Testis (tissue), 3 donors: ENCODE results near the gene IL6. TPM values are rescaled to one million over a fixed set of nuclear protein-coding genes. Genes with fewer than 3 reads are reported as not detected.
A peak's percentile ranks its signal among the peaks of the same experiment; 100 is the strongest.

Experiments used
- DNase-seq: peaks from one replicate; pipeline ENCODE4 v3.0.0-alpha.2; 2019
- H3K27ac ChIP-seq, 2 donors: fragments of 200-600 bp; sonication (generic); one replicate each; pipeline ENCODE4 v1.5.1; 2019
- H3K27me3 ChIP-seq: fragments of 200-600 bp; sonication (generic); one replicate; pipeline ENCODE4 v1.5.1; 2019
- H3K36me3 ChIP-seq: fragments of 200-600 bp; sonication (generic); one replicate; pipeline ENCODE4 v1.5.1; 2017; ENCODE audit warnings: low read depth; ENCODE audit errors: missing control alignments
- H3K4me1 ChIP-seq: fragments of 200-600 bp; sonication (generic); one replicate; pipeline ENCODE4 v1.5.1; 2019
- H3K4me3 ChIP-seq, 2 donors: fragments of 200-600 bp; sonication (generic); one replicate each; pipeline ENCODE4 v1.5.1; 2017 to 2019
- H3K9me3 ChIP-seq: fragments of 200-600 bp; sonication (generic); one replicate; pipeline ENCODE4 v1.5.1; 2017
- POLR2A ChIP-seq: fragments of 450-650 bp; IDR thresholded peaks from one replicate; pipeline ENCODE4 v1.6.1; 2017; ENCODE audit warnings: antibody characterized with exemption, mild to moderate bottlenecking, moderate library complexity
- WGBS, 2 donors: methylation state at CpG; one replicate each; pipeline ENCODE4 v1.1.5; 2018; 5-methylcytosine and 5-hydroxymethylcytosine counted together
- intact Hi-C: fragments of 100-400 bp; cut with DNase I; formaldehyde crosslinking; loops from one replicate; pipeline ENCODE4 v1.15.1; 2023; ENCODE audit warnings: low total_unique reads
- polyA plus RNA-seq: library from polyadenylated mRNA; stranded (reverse); fragments of 350-450 nt; fragmentation: Illumina TruSeq; extraction: RNeasy Lipid Tissue Mini Kit (QIAGEN cat#74804); gene quantifications from one replicate; pipeline ENCODE4 v1.2.3, GENCODE V29; 2014; ENCODE audit warnings: low read depth, low replicate concordance; ENCODE audit not compliant: insufficient read depth
- total RNA-seq, 2 donors: library from RNA; depleted of rRNA; stranded (reverse); fragments of >200 nt; gene quantifications; one replicate each; pipeline ENCODE4 v1.2.3, GENCODE V29; 2016
- TF ChIP-seq, protein P1 (sequence below), 3 experiments: fragments of 450-650 bp in 2 of 3; fragments of 200-600 bp in 1 of 3; sonication (generic) in 1 of 3; IDR thresholded peaks; one replicate each; pipeline ENCODE4 v1.5.1; 2016 to 2019; ENCODE audit warnings: antibody characterized with exemption in 3 of 3, mild to moderate bottlenecking in 2 of 3, moderate library complexity in 1 of 3

IL6 gene
- total and polyA plus RNA-seq, 3 donors from 2014 or later, result 0.47 TPM; not detected in 2

DNA sequence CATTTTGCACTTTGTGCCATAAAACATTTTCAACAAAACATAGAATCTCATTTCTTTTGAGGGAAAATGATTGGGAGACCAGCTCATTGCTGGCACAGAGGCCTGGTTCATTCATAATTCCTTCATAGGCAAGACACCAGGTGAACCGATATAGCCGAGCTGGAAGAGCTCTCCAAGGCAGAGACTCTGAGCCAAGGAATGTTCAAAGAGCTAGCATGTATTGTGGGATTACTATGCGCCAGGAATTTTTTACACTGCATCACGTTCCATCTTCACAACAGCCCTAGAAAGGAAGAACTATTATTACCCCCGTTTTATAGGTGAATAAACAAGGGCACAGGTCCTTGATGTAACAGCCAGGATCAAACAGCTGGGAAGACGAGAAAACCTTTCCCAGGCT, 2.1 kb upstream of the IL6 start:
- Histone ChIP-seq H3K4me3 (no peak overlapping the region), H3K27me3 (no peaks in the 10 kb centered on the region), H3K4me1 (peaks cover 14% of the 10 kb centered on the region), H3K9me3 (no peaks in the 10 kb centered on the region), H3K36me3 (no peaks in the 10 kb centered on the region), H3K27ac (no peak overlapping the region)
- no peak for TF ChIP-seq POLR2A
- TF ChIP-seq, protein P1, sequence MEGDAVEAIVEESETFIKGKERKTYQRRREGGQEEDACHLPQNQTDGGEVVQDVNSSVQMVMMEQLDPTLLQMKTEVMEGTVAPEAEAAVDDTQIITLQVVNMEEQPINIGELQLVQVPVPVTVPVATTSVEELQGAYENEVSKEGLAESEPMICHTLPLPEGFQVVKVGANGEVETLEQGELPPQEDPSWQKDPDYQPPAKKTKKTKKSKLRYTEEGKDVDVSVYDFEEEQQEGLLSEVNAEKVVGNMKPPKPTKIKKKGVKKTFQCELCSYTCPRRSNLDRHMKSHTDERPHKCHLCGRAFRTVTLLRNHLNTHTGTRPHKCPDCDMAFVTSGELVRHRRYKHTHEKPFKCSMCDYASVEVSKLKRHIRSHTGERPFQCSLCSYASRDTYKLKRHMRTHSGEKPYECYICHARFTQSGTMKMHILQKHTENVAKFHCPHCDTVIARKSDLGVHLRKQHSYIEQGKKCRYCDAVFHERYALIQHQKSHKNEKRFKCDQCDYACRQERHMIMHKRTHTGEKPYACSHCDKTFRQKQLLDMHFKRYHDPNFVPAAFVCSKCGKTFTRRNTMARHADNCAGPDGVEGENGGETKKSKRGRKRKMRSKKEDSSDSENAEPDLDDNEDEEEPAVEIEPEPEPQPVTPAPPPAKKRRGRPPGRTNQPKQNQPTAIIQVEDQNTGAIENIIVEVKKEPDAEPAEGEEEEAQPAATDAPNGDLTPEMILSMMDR (IDR thresholded peaks at IDR 0.05), result no peak
- no peak for DNase-seq
- WGBS, 2 donors, result 52 to 57% methylated on average over 6 of the region's 6 CpGs
- intact Hi-C loops, result loop anchor here (5.0 kb wide), 2 partner anchors 148 to 163 kb away; no protein-coding TSS in a partner anchor

DNA sequence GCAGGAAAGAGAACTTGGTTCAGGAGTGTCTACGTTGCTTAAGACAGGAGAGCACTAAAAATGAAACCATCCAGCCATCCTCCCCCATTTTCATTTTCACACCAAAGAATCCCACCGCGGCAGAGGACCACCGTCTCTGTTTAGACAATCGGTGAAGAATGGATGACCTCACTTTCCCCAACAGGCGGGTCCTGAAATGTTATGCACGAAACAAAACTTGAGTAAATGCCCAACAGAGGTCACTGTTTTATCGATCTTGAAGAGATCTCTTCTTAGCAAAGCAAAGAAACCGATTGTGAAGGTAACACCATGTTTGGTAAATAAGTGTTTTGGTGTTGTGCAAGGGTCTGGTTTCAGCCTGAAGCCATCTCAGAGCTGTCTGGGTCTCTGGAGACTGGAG, 1.4 kb upstream of the IL6 start:
- no peak overlapping the region for H3K27ac ChIP-seq
- intact Hi-C loops, result loop anchor here (5.0 kb wide), 2 partner anchors 148 to 163 kb away; no protein-coding TSS in a partner anchor
- H3K4me1 ChIP-seq, result peaks cover 14% of the 10 kb centered on the region
- no peaks in the 10 kb centered on the region for H3K27me3 ChIP-seq
- H3K36me3 ChIP-seq, result no peaks in the 10 kb centered on the region
- H3K4me3 ChIP-seq, result no peak overlapping the region
- no peaks in the 10 kb centered on the region for H3K9me3 ChIP-seq
- no peak for TF ChIP-seq POLR2A
- TF ChIP-seq, protein P1 (IDR thresholded peaks at IDR 0.05), result no peak
- no peak for DNase-seq
- 60 to 71% methylated on average over 9 of the region's 9 CpGs for WGBS, 2 donors

DNA sequence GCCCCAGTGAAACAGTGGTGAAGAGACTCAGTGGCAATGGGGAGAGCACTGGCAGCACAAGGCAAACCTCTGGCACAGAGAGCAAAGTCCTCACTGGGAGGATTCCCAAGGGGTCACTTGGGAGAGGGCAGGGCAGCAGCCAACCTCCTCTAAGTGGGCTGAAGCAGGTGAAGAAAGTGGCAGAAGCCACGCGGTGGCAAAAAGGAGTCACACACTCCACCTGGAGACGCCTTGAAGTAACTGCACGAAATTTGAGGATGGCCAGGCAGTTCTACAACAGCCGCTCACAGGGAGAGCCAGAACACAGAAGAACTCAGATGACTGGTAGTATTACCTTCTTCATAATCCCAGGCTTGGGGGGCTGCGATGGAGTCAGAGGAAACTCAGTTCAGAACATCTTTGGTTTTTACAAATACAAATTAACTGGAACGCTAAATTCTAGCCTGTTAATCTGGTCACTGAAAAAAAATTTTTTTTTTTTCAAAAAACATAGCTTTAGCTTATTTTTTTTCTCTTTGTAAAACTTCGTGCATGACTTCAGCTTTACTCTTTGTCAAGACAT, 574 bp upstream of the IL6 start:
- Histone ChIP-seq H3K4me3 (peak overlapping the region in 1 of 2 donors; percentile 17), H3K36me3 (no peaks in the 10 kb centered on the region), H3K27me3 (no peaks in the 10 kb centered on the region), H3K9me3 (no peaks in the 10 kb centered on the region), H3K27ac (peak overlapping the region in 1 of 2 donors; percentile 33), H3K4me1 (peaks cover 14% of the 10 kb centered on the region)
- WGBS, 2 donors, result 5 to 11% methylated on average over 8 of the region's 8 CpGs
- intact Hi-C loops, result loop anchor here (5.0 kb wide), 2 partner anchors 149 to 164 kb away; no protein-coding TSS in a partner anchor
- TF ChIP-seq, protein P1 (IDR thresholded peaks at IDR 0.05), result peak in 1 of 3 experiments; percentile 39
- no peak for TF ChIP-seq POLR2A
- peak; percentile 54 for DNase-seq

DNA sequence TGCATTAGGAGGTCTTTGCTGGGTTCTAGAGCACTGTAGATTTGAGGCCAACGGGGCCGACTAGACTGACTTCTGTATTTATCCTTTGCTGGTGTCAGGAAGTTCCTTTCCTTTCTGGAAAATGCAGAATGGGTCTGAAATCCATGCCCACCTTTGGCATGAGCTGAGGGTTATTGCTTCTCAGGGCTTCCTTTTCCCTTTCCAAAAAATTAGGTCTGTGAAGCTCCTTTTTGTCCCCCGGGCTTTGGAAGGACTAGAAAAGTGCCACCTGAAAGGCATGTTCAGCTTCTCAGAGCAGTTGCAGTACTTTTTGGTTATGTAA, 675 bp downstream of the IL6 start:
- H3K27me3 ChIP-seq, result no peaks in the 10 kb centered on the region
- peak overlapping the region in 1 of 2 donors; percentile 17 for H3K4me3 ChIP-seq
- H3K4me1 ChIP-seq, result peaks cover 14% of the 10 kb centered on the region
- H3K9me3 ChIP-seq, result no peaks in the 10 kb centered on the region
- DNase-seq, result no peak
- no peaks in the 10 kb centered on the region for H3K36me3 ChIP-seq
- intact Hi-C loops, result loop anchor here (5.0 kb wide), 2 partner anchors 150 to 165 kb away; no protein-coding TSS in a partner anchor
- H3K27ac ChIP-seq, result no peak overlapping the region
- WGBS, 2 donors, result 38 to 49% methylated on average over 3 of the region's 3 CpGs
- TF ChIP-seq, protein P1 (IDR thresholded peaks at IDR 0.05), result no peak
- TF ChIP-seq POLR2A, result no peak
